IMR-90 (cell line): Measurements from ENCODE around the gene LRRC10B. TPM values are rescaled to one million over a fixed set of nuclear protein-coding genes. Genes with fewer than 3 reads are reported as not detected.

Experiments
- ATAC-seq: fragments of 200-7000 bp; cut with Tn5 transposase; 2 replicates; pipeline ENCODE4 v1.9.1; 2020; ENCODE audit warnings: low read depth, mild to moderate bottlenecking, moderate library complexity
- BruUV-seq: library from RNA; stranded (reverse); fragments of 400-500 nt; replicated peaks from 2 replicates; lab custom pipeline; 2021; lab: Mats Ljungman, UMichigan
- CTCF ChIA-PET: fragments of 300-600 bp; formaldehyde crosslinking; extraction: SDS; loops from one replicate; lab custom pipeline; 2021; ENCODE audit warnings: antibody characterized with exemption; lab: Yijun Ruan, JAX
- POLR2A ChIA-PET: fragments of 300-600 bp; sonication (Branson Sonifier 250); formaldehyde crosslinking; loops from one replicate; lab custom pipeline; 2022; ENCODE audit warnings: antibody characterized with exemption; ENCODE audit not compliant: unreplicated experiment; lab: Charles Lee
- DNase-seq: peaks from one replicate; pipeline ENCODE4 v3.0.0; 2013
- H2AFZ ChIP-seq: replicated peaks from 2 replicates; pipeline ENCODE3; 2013; ENCODE audit warnings: low read length, mild to moderate bottlenecking; ENCODE audit not compliant: poor library complexity
- H2AK5ac ChIP-seq: 2 replicates; pipeline ENCODE4 v1.6.1; 2013; ENCODE audit warnings: low read depth, low read length, inconsistent platforms
- H2AK9ac ChIP-seq: replicated peaks from 2 replicates; pipeline ENCODE3; 2013; ENCODE audit warnings: mild to moderate bottlenecking, low read depth, low read length, moderate library complexity; ENCODE audit not compliant: poor library complexity
- H2BK120ac ChIP-seq: 2 replicates; pipeline ENCODE4 v1.6.1; 2013; ENCODE audit warnings: low read depth, low read length, inconsistent platforms
- H2BK15ac ChIP-seq: 3 replicates; pipeline ENCODE4 v1.6.1; 2013; ENCODE audit warnings: low read depth, low read length, inconsistent platforms
- H2BK20ac ChIP-seq: 2 replicates; pipeline ENCODE4 v1.6.1; 2013; ENCODE audit warnings: low read depth, mild to moderate bottlenecking, inconsistent platforms, low read length, moderate library complexity
- H2BK5ac ChIP-seq: 2 replicates; pipeline ENCODE4 v1.6.1; 2013; ENCODE audit warnings: mild to moderate bottlenecking, low read depth, low read length, inconsistent platforms; ENCODE audit not compliant: poor library complexity, severe bottlenecking
- H3K14ac ChIP-seq: replicated peaks from 2 replicates; pipeline ENCODE4 v1.6.1; 2013; ENCODE audit warnings: low read depth, low read length, inconsistent platforms
- H3K18ac ChIP-seq: 2 replicates; pipeline ENCODE4 v1.6.1; 2013; ENCODE audit warnings: low read depth, low read length, control low read depth
- H3K23ac ChIP-seq: 2 replicates; pipeline ENCODE4 v1.6.1; 2013; ENCODE audit warnings: low read depth, low read length, inconsistent platforms
- H3K27ac ChIP-seq: 2 replicates; pipeline ENCODE4 v1.5.1; 2013; ENCODE audit warnings: mild to moderate bottlenecking, control low read depth, low read length; ENCODE audit not compliant: insufficient read depth
- H3K27me3 ChIP-seq: 2 replicates; pipeline ENCODE4 v1.6.1; 2013; ENCODE audit warnings: low read length; ENCODE audit not compliant: control insufficient read depth, insufficient read depth
- H3K36me3 ChIP-seq: 2 replicates; pipeline ENCODE4 v1.6.1; 2013; ENCODE audit warnings: low read length, mixed read lengths; ENCODE audit not compliant: control insufficient read depth, insufficient read depth
- H3K4ac ChIP-seq: 2 replicates; pipeline ENCODE4 v1.6.1; 2013; ENCODE audit warnings: low read depth, low read length, inconsistent platforms
- H3K4me1 ChIP-seq: 2 replicates; pipeline ENCODE4 v1.6.1; 2013; ENCODE audit warnings: low read length, mixed read lengths; ENCODE audit not compliant: control insufficient read depth, insufficient read depth
- H3K4me2 ChIP-seq: 2 replicates; pipeline ENCODE4 v1.6.1; 2013; ENCODE audit warnings: low read depth, mild to moderate bottlenecking, control low read depth, low read length, moderate library complexity
- H3K4me3 ChIP-seq: 2 replicates; pipeline ENCODE4 v1.5.1; 2013; ENCODE audit warnings: low read depth, mild to moderate bottlenecking, control low read depth, low read length, moderate library complexity; ENCODE audit not compliant: insufficient read depth
- H3K56ac ChIP-seq: 2 replicates; pipeline ENCODE4 v1.6.1; 2013; ENCODE audit warnings: low read length, inconsistent platforms; ENCODE audit not compliant: insufficient read depth; ENCODE audit errors: extremely low read depth
- H3K79me1 ChIP-seq, 2 experiments: 2 replicates each; pipeline ENCODE4 v1.6.1; 2013; ENCODE audit warnings: low read length in 2 of 2, inconsistent platforms in 1 of 2, low read depth in 1 of 2
- H3K9ac ChIP-seq: 2 replicates; pipeline ENCODE4 v1.6.1; 2013; ENCODE audit warnings: low read depth, low read length, control low read depth
- H3K9me1 ChIP-seq: 2 replicates; pipeline ENCODE4 v1.6.1; 2013; ENCODE audit warnings: low read length, inconsistent platforms; ENCODE audit not compliant: insufficient read depth
- H3K9me3 ChIP-seq: 2 replicates; pipeline ENCODE4 v1.6.1; 2013; ENCODE audit warnings: low read length; ENCODE audit not compliant: control insufficient read depth, insufficient read depth
- H4K20me1 ChIP-seq: 2 replicates; pipeline ENCODE4 v1.6.1; 2013; ENCODE audit warnings: low read length, inconsistent platforms; ENCODE audit not compliant: insufficient read depth
- H4K5ac ChIP-seq: 2 replicates; pipeline ENCODE4 v1.6.1; 2013; ENCODE audit warnings: mild to moderate bottlenecking, low read depth, low read length, control low read depth
- H4K8ac ChIP-seq, 2 experiments: 2 replicates each; pipeline ENCODE4 v1.6.1; 2013; ENCODE audit warnings: low read depth in 2 of 2, low read length in 2 of 2, control low read depth in 1 of 2, inconsistent platforms in 1 of 2
- H4K91ac ChIP-seq: 2 replicates; pipeline ENCODE4 v1.6.1; 2013; ENCODE audit warnings: low read depth, low read length, inconsistent platforms; ENCODE audit not compliant: insufficient read depth
- CEBPB ChIP-seq: IDR thresholded peaks from 2 replicates; pipeline ENCODE4 v1.6.1; 2012; ENCODE audit warnings: low read depth, low read length, improper control_type of control experiment
- MAZ ChIP-seq: IDR thresholded peaks from 2 replicates; pipeline ENCODE4 v1.6.1; 2012; ENCODE audit warnings: low read depth, mild to moderate bottlenecking, low read length, improper control_type of control experiment, moderate library complexity, borderline replicate concordance
- RAD21 ChIP-seq: IDR thresholded peaks from 2 replicates; pipeline ENCODE4 v1.6.1; 2012; ENCODE audit warnings: low read length, improper control_type of control experiment
- SMC3 ChIP-seq: fragments of 150-350 bp; IDR thresholded peaks from 2 replicates; pipeline ENCODE4 v1.6.1; 2016; ENCODE audit warnings: low read depth, mild to moderate bottlenecking, antibody characterized with exemption, low read length, moderate library complexity
- WGBS, 2 experiments: methylation state at CpG; one replicate each; pipeline versions ENCODE4 v1.1.5 to v1.1.7; 2013; ENCODE audit warnings: missing lambda C conversion rate in 2 of 2; ENCODE audit not compliant: insufficient read length in 1 of 2; ENCODE audit errors: extremely low coverage in 2 of 2; 5-methylcytosine and 5-hydroxymethylcytosine counted together
- dilution Hi-C: fragments of 300-500 bp; cut with HindIII; formaldehyde crosslinking; loops from one replicate; pipeline ENCODE4 v1.14.3; 2018; ENCODE audit warnings: low sequenced_read_pairs; ENCODE audit not compliant: unreplicated experiment
- in situ Hi-C: fragments of 300-500 bp; cut with MboI; formaldehyde crosslinking; loops from 3 replicates; pipeline ENCODE4 v1.14.3; 2019; ENCODE audit warnings: low sequenced_read_pairs, inconsistent platforms, mixed read lengths
- intact Hi-C: fragments of 100-400 bp; cut with micrococcal nuclease; formaldehyde crosslinking; loops from 2 replicates; pipeline ENCODE4 v1.10.0; 2022
- polyA plus RNA-seq, 3 experiments: library from polyadenylated mRNA; depleted of rRNA; stranded (reverse); fragments of >200 nt; gene quantifications; 2 replicates each; pipeline ENCODE4 v1.2.3, GENCODE V29; 2012; ENCODE audit warnings: low replicate concordance in 1 of 3
- total RNA-seq: library from RNA; depleted of rRNA; stranded (reverse); fragments of >200 nt; gene quantifications from 2 replicates; pipeline ENCODE4 v1.2.3, GENCODE V29; 2012
- TF ChIP-seq, protein P1 (sequence below): conservative IDR thresholded peaks from 2 replicates; pipeline ENCODE4 v1.5.1; 2012; ENCODE audit warnings: mild to moderate bottlenecking, low read depth, low read length, improper control_type of control experiment

LRRC10B gene
- total and polyA plus RNA-seq, 2 of the 4 experiments (the other 2 are of a cell fraction): not detected

DNA sequence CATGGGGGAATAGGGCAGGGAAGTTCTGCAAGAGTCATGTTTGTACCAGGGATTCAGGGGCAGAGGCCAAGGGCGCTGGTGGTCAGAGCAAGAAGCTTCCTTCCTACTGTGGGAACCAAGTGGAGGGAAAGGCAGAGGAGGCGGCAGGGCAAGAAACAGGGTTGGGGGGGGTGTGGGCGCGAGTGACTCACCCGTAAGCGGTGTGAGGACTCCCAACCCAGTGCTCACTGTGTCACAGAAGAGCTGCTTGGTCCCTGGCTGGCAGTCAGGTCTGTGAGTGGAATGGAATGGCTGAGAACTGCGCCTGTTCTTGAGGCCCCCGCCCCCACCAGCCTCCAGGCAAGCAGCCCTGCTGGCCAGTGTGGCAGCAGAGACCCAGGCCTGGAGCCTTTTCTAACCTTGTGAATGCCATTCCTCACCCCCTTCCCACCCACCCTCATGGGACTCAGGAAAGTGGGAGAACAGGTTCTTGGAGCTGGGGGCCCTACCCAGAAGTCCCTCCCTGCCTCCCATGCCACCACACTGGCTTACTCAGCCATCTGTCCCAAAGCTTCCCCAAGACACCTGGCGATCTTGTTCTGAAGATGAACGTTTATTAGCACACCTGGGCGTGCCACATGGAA is 4.7 kb downstream of the LRRC10B start:
- peaks cover 7% of the 10 kb centered on the region; the same call in 1 of the 2 replicates for H4K20me1 ChIP-seq
- H3K14ac ChIP-seq: no peak overlapping the region
- H3K36me3 ChIP-seq: no peaks in the 10 kb centered on the region
- no peak overlapping the region for H2AK9ac ChIP-seq
- no peak overlapping the region for H2BK20ac ChIP-seq
- intact Hi-C loops: no loop called here
- no peak for ATAC-seq
- in situ Hi-C loops: no loop called here
- no peak overlapping the region for H3K4me3 ChIP-seq
- no peak overlapping the region for H2BK5ac ChIP-seq
- no TSS peak for BruUV-seq
- no peak overlapping the region for H3K23ac ChIP-seq
- H3K56ac ChIP-seq: no peak overlapping the region
- TF ChIP-seq, protein P1, sequence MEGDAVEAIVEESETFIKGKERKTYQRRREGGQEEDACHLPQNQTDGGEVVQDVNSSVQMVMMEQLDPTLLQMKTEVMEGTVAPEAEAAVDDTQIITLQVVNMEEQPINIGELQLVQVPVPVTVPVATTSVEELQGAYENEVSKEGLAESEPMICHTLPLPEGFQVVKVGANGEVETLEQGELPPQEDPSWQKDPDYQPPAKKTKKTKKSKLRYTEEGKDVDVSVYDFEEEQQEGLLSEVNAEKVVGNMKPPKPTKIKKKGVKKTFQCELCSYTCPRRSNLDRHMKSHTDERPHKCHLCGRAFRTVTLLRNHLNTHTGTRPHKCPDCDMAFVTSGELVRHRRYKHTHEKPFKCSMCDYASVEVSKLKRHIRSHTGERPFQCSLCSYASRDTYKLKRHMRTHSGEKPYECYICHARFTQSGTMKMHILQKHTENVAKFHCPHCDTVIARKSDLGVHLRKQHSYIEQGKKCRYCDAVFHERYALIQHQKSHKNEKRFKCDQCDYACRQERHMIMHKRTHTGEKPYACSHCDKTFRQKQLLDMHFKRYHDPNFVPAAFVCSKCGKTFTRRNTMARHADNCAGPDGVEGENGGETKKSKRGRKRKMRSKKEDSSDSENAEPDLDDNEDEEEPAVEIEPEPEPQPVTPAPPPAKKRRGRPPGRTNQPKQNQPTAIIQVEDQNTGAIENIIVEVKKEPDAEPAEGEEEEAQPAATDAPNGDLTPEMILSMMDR: no peak
- TF ChIP-seq SMC3 (no peak), RAD21 (no peak), CEBPB (no peak), MAZ (no peak)
- no peak overlapping the region for H4K91ac ChIP-seq
- 48% methylated on average over 4 of the region's 11 CpGs; no CpG with 5 or more reads in 1 of the 2 experiments for whole genome bisulfite sequencing, 2 experiments
- no peak for DNase-seq
- ChIA-PET POLR2A (no interaction called here), CTCF (interaction anchor here (1.8 kb wide), 1 partner anchor 67 kb away, joined by 7 read pairs; no protein-coding TSS in a partner anchor)
- peaks cover 49% of the 10 kb centered on the region for H3K27me3 ChIP-seq
- no peaks in the 10 kb centered on the region; the same call in 1 of the 2 replicates for H3K9me3 ChIP-seq
- no peak overlapping the region for H3K27ac ChIP-seq
- H4K5ac ChIP-seq: no peak overlapping the region
- H3K18ac ChIP-seq: no peak overlapping the region
- no peak overlapping the region for H2BK15ac ChIP-seq
- H3K4ac ChIP-seq: no peak overlapping the region
- dilution Hi-C loops: no loop called here
- H3K4me2 ChIP-seq: no peak overlapping the region
- H3K4me1 ChIP-seq: no peaks in the 10 kb centered on the region
- no peak overlapping the region for H2AFZ ChIP-seq
- H3K9ac ChIP-seq: no peak overlapping the region
- no peak overlapping the region for H2BK120ac ChIP-seq
- no peak overlapping the region for H2AK5ac ChIP-seq
- H3K79me1 ChIP-seq: no peaks in the 10 kb centered on the region
- no peak overlapping the region for H4K8ac ChIP-seq
- no peaks in the 10 kb centered on the region for H3K9me1 ChIP-seq
